IMR-90 (cell line): ENCODE results near the gene CDH13.

ENCODE experiments used
- CEBPB ChIP-seq: IDR thresholded peaks from 2 replicates; pipeline ENCODE4 v1.6.1; 2012; ENCODE audit warnings: low read depth, low read length, improper control_type of control experiment
- CTCF ChIP-seq: conservative IDR thresholded peaks from 2 replicates; pipeline ENCODE4 v1.5.1; 2012; ENCODE audit warnings: mild to moderate bottlenecking, low read depth, low read length, improper control_type of control experiment
- ELK1 ChIP-seq: fragments of 150-350 bp; IDR thresholded peaks from 2 replicates; pipeline ENCODE4 v1.6.1; 2016; ENCODE audit warnings: low read depth, mild to moderate bottlenecking, low read length, moderate library complexity, borderline replicate concordance
- MAZ ChIP-seq: IDR thresholded peaks from 2 replicates; pipeline ENCODE4 v1.6.1; 2012; ENCODE audit warnings: low read depth, mild to moderate bottlenecking, low read length, improper control_type of control experiment, moderate library complexity, borderline replicate concordance
- POLR2A ChIP-seq: IDR thresholded peaks from 2 replicates; pipeline ENCODE4 v1.6.1; 2012; ENCODE audit warnings: mild to moderate bottlenecking, low read depth, low read length
- USF2 ChIP-seq: fragments of 150-350 bp; IDR thresholded peaks from 2 replicates; pipeline ENCODE4 v1.6.1; 2017; ENCODE audit warnings: mild to moderate bottlenecking, antibody characterized with exemption, low read length, low read depth

- TF ChIP-seq CTCF (no peak), USF2 (no peak), ELK1 (no peak), CEBPB (no peak), POLR2A (no peak), MAZ (no peak)
Measured at GRCh38 chr16:82628711-82629110, 1.9 kb downstream of the CDH13 start.
